Stimulated activated CD4-positive, alpha-beta T cell treated with anti-CD3 and anti-CD28 coated beads, Interleukin-15, amount 100 ng/mL, for 1 hour (primary cell): ENCODE data around the gene ZNF286A.
"Not testable (repeated sequence)": the region's sequence is repeated elsewhere in the genome, so short reads cannot be mapped to it uniquely, and the experiment has no call there.

ENCODE experiments used
- DNase-seq, 2 donors: peaks; one replicate each; pipeline ENCODE4 v3.0.0-alpha.2; 2020; ENCODE audit warnings: low read depth in 1 of 2, low spot score in 1 of 2

ZNF286A gene

DNA sequence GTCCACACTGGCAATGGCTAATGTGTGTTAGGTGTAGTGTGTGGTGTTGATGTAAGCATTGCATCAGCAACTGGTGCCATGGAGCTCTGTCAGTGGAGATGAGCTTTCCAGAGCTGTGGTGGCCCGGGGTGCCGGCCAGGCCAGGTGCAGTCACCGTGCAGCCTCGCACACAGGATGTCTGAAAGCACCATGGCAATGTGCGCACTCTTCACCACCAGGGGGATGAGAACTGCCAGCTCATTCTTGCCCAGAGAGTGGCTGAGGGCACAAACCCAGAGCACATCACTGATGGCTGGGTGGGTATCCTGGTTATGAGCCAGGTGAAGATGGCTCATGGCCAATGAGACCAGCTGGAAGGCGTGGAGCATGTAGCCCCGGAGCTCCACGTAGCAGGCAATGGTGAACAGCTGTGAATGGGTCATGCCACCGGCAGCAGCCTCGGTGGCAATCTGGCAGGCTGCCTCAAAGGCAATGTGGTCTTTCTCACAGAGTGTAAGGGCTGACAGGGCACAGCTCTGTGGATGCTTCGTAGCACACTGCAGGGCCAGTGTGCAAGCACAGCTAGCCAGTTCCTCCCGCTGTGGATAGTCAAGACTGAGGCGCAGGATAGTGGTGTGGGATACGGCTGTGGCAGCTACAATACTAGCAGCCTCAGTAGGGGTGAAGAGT lies 69.4 kb downstream of the ZNF286A start:
- not testable (repeated sequence) for DNase-seq
